ENCODE data around the gene LURAP1L. TPM values are rescaled to one million over a fixed set of nuclear protein-coding genes. Genes with fewer than 3 reads are reported as not detected.

Gene LURAP1L
- total and polyA plus RNA-seq, 2 of the 4 experiments (the other 2 are of a cell fraction), result 6.1 to 10.6 TPM

DNA sequence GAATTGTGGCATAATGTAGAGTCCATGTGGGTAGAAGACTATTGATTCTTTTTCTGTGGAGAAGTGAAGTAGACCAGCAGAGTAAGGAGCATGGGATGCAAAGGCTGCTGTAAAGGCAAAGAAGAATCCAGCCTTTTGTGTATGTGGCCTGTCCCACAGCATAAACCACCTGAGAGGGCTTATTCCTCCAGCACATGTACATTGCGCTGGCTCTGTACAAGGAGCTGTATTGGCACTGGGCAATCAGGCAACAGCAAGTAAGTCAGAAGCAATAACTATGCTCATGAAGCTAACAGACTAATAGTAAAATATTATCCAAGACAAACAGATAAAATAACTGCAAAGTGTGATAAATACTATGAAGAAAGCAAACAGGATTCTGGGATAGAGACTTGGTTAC lies 86.2 kb downstream of the LURAP1L start:
- H3K4me2 ChIP-seq (ENCODE audit: low read depth, low read length), result no peak overlapping the region
- no peak for ATAC-seq (ENCODE audit: low read depth)
- no peak overlapping the region for H4K8ac ChIP-seq (ENCODE audit: low read depth in 2 of 2, low read length in 2 of 2)
- H2AFZ ChIP-seq (replicated peaks; ENCODE audit: low read length, poor library complexity), result no peak overlapping the region
- WGBS, 2 experiments (ENCODE audit: extremely low coverage in 2 of 2, insufficient read length in 1 of 2), result no CpG with 5 or more reads among the region's 1 CpG
- no peak overlapping the region for H3K14ac ChIP-seq (replicated peaks; ENCODE audit: low read depth, low read length)
- no peak overlapping the region for H3K18ac ChIP-seq (ENCODE audit: low read depth, low read length)
- H4K20me1 ChIP-seq (ENCODE audit: insufficient read depth, low read length), result no peaks in the 10 kb centered on the region
- no peaks in the 10 kb centered on the region for H3K36me3 ChIP-seq (ENCODE audit: control insufficient read depth, insufficient read depth, low read length)
- no peak overlapping the region; the same call in 1 of the 2 replicates for H3K23ac ChIP-seq (ENCODE audit: low read depth, low read length)
- no peak for DNase-seq
- no peak overlapping the region for H2AK9ac ChIP-seq (replicated peaks; ENCODE audit: low read depth, low read length, poor library complexity)
- no peak overlapping the region for H2BK120ac ChIP-seq (ENCODE audit: low read depth, low read length)
- in situ Hi-C loops (cut with MboI; ENCODE audit: low sequenced_read_pairs) (no loop called here), intact Hi-C loops (cut with micrococcal nuclease) (no loop called here), dilution Hi-C loops (cut with HindIII; ENCODE audit: low sequenced_read_pairs, unreplicated experiment) (no loop called here)
- H3K9me3 ChIP-seq (ENCODE audit: control insufficient read depth, insufficient read depth, low read length), result no peaks in the 10 kb centered on the region
- peaks cover 3% of the 10 kb centered on the region; the same call in 1 of the 2 replicates for H3K4me1 ChIP-seq (ENCODE audit: control insufficient read depth, insufficient read depth, low read length)
- H3K9ac ChIP-seq (ENCODE audit: low read depth, low read length), result no peak overlapping the region
- no peak overlapping the region for H2BK5ac ChIP-seq (ENCODE audit: low read depth, low read length, poor library complexity, severe bottlenecking)
- no peaks in the 10 kb centered on the region for H3K79me1 ChIP-seq (ENCODE audit: low read depth in 1 of 2, low read length in 2 of 2)
- H3K27me3 ChIP-seq (ENCODE audit: control insufficient read depth, insufficient read depth, low read length), result no peaks in the 10 kb centered on the region
- no peak overlapping the region for H2AK5ac ChIP-seq (ENCODE audit: low read depth, low read length)
- H3K56ac ChIP-seq (ENCODE audit: extremely low read depth, insufficient read depth, low read length), result no peak overlapping the region
- no peak overlapping the region for H3K4ac ChIP-seq (ENCODE audit: low read depth, low read length)
- TF ChIP-seq, protein P1, sequence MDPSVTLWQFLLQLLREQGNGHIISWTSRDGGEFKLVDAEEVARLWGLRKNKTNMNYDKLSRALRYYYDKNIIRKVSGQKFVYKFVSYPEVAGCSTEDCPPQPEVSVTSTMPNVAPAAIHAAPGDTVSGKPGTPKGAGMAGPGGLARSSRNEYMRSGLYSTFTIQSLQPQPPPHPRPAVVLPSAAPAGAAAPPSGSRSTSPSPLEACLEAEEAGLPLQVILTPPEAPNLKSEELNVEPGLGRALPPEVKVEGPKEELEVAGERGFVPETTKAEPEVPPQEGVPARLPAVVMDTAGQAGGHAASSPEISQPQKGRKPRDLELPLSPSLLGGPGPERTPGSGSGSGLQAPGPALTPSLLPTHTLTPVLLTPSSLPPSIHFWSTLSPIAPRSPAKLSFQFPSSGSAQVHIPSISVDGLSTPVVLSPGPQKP (IDR thresholded peaks at IDR 0.05; ENCODE audit: borderline replicate concordance, low read depth, low read length), result no peak
- no peak for TF ChIP-seq CEBPB (IDR thresholded peaks at IDR 0.05; ENCODE audit: low read depth, low read length)
- TF ChIP-seq, protein P2, sequence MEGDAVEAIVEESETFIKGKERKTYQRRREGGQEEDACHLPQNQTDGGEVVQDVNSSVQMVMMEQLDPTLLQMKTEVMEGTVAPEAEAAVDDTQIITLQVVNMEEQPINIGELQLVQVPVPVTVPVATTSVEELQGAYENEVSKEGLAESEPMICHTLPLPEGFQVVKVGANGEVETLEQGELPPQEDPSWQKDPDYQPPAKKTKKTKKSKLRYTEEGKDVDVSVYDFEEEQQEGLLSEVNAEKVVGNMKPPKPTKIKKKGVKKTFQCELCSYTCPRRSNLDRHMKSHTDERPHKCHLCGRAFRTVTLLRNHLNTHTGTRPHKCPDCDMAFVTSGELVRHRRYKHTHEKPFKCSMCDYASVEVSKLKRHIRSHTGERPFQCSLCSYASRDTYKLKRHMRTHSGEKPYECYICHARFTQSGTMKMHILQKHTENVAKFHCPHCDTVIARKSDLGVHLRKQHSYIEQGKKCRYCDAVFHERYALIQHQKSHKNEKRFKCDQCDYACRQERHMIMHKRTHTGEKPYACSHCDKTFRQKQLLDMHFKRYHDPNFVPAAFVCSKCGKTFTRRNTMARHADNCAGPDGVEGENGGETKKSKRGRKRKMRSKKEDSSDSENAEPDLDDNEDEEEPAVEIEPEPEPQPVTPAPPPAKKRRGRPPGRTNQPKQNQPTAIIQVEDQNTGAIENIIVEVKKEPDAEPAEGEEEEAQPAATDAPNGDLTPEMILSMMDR (conservative IDR thresholded peaks at IDR 0.05; ENCODE audit: low read depth, low read length), result no peak
- TF ChIP-seq SMC3 (IDR thresholded peaks at IDR 0.05; ENCODE audit: low read depth, low read length), result no peak
- TF ChIP-seq, protein P3, sequence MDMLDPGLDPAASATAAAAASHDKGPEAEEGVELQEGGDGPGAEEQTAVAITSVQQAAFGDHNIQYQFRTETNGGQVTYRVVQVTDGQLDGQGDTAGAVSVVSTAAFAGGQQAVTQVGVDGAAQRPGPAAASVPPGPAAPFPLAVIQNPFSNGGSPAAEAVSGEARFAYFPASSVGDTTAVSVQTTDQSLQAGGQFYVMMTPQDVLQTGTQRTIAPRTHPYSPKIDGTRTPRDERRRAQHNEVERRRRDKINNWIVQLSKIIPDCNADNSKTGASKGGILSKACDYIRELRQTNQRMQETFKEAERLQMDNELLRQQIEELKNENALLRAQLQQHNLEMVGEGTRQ (IDR thresholded peaks at IDR 0.05; ENCODE audit: low read depth, low read length), result no peak
- TF ChIP-seq MXI1 (IDR thresholded peaks at IDR 0.05; ENCODE audit: borderline replicate concordance, low read depth, low read length), result no peak
- TF ChIP-seq POLR2A (IDR thresholded peaks at IDR 0.05; ENCODE audit: low read depth, low read length), result no peak
- no peak for TF ChIP-seq CHD1 (IDR thresholded peaks at IDR 0.05; ENCODE audit: low read depth, low read length)
- TF ChIP-seq RFX5 (IDR thresholded peaks at IDR 0.05; ENCODE audit: low read depth, low read length), result no peak
- no peak for TF ChIP-seq FOS (IDR thresholded peaks at IDR 0.05; ENCODE audit: low read depth, low read length)
- TF ChIP-seq BHLHE40 (IDR thresholded peaks at IDR 0.05; ENCODE audit: low read depth, low read length), result no peak
- TF ChIP-seq MAFK (IDR thresholded peaks at IDR 0.05; ENCODE audit: low read depth, low read length), result no peak
- H3K4me3 ChIP-seq (ENCODE audit: insufficient read depth, low read depth, low read length), result no peak overlapping the region
- H3K9me1 ChIP-seq (ENCODE audit: insufficient read depth, low read length), result no peaks in the 10 kb centered on the region
- peak overlapping the region; percentile 55; the same call in 1 of the 3 replicates for H2BK15ac ChIP-seq (ENCODE audit: low read depth, low read length)
- POLR2A ChIA-PET (ENCODE audit: unreplicated experiment), result no interaction called here
- H3K27ac ChIP-seq (ENCODE audit: insufficient read depth, low read length), result no peak overlapping the region
- no peak overlapping the region for H2BK20ac ChIP-seq (ENCODE audit: low read depth, low read length)
- BruUV-seq (replicated peaks), result no TSS peak
- CTCF ChIA-PET, result interaction anchor here (0.7 to 0.8 kb wide), 2 partner anchors 11 to 138 kb away, joined by 3 read pairs; no protein-coding TSS in a partner anchor
- H4K5ac ChIP-seq (ENCODE audit: low read depth, low read length), result no peak overlapping the region
- H4K91ac ChIP-seq (ENCODE audit: insufficient read depth, low read depth, low read length), result no peak overlapping the region

Data from IMR-90 (cell line).